Posterior vena cava (tissue), 2 donors: ENCODE data around the gene CAMK2N2. TPM values are rescaled to one million over a fixed set of nuclear protein-coding genes. Genes with fewer than 3 reads are reported as not detected.
"Not testable (repeated sequence)": the region's sequence is repeated elsewhere in the genome, so short reads cannot be mapped to it uniquely, and the experiment has no call there.

Experiments
- DNase-seq: peaks from one replicate; pipeline ENCODE4 v3.0.0-alpha.2; 2020; ENCODE audit warnings: low spot score
- intact Hi-C, 2 donors: fragments of 100-400 bp; cut with DNase I; formaldehyde crosslinking; loops; one replicate each; pipeline versions ENCODE4 v1.14.1 to v1.14.2; 2022 to 2023
- total RNA-seq, 2 donors: library from RNA; stranded (reverse); fragmentation: NEBNext Ultra II Directional; extraction: Animal tissue kit (Norgen Biotek cat#: 25700); gene quantifications; one replicate each; pipeline ENCODE4 v1.2.1, GENCODE V29; 2021
- donor health status: DM: yes; HTN: yes; CAD: no.
- donor health status: DM: yes; HTN: yes; CAD: no.

The CAMK2N2 gene
- total RNA-seq, 2 donors from 2014 or later = 0.24 TPM; not detected in 1

DNA sequence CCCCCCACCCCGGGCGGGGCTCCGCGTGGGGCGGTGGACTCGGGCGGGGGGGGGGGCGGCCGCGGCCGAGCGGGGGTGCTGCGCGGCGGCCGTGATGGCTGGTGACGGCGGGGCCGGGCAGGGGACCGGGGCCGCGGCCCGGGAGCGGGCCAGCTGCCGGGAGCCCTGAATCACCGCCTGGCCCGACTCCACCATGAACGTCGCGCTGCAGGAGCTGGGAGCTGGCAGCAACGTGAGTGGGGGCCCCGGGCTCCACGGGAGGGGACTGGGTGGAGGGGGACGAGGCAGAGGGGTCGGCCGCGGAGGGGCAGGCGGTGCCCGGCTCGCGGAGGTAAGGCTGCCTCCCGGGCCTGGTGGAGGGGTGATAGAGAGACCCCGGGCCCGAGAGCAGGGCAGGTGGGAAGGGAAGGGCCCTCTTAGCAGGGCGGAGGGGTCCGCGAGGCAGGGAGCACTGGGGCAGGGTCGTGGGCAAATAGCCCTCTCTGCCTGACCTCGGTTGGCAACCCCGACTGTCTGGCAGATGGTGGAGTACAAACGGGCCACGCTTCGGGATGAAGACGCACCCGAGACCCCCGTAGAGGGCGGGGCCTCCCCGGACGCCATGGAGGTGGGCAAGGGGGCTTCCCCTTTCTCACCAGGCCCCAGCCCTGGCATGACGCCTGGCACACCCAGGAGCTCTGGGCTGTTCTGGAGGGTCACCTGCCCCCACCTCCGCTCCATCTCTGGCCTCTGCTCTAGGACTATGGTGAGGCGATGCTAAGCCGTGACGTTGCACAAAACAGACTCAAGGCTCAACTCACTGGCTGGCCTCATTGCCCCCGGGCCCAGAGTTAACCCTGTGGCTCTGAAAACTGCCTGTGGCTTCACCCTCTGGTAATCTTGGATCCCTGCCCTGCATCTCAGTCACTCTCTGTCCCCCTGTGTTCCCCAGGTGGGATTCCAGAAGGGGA, 14.9 kb upstream of the CAMK2N2 start, which contains the start of gene ECE2:
TSS of gene ECE2 (plus strand) at position 62 of the 950 bp plus-strand sequence. CDS start at position 194, 132 bp downstream.
- intact Hi-C loops = no loop called here
- DNase-seq = no peak

DNA sequence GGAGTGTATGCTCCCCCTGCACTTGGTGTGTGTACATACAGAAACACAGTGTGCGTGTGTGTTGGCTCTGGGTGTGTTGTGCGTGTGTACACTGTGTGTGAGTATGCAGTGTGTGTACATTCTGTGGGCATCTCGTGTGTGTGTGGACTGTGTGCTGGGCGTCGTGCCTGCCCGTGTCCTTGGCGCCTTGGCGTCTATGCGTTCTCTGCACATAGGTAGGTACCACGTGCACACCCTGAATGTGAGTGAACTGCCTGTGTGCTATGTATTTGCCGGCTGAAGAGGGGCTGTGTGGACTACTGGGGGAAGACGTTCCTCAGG, 14.0 kb upstream of the CAMK2N2 start:
- intact Hi-C loops = no loop called here
- DNase-seq = peak; percentile 60

DNA sequence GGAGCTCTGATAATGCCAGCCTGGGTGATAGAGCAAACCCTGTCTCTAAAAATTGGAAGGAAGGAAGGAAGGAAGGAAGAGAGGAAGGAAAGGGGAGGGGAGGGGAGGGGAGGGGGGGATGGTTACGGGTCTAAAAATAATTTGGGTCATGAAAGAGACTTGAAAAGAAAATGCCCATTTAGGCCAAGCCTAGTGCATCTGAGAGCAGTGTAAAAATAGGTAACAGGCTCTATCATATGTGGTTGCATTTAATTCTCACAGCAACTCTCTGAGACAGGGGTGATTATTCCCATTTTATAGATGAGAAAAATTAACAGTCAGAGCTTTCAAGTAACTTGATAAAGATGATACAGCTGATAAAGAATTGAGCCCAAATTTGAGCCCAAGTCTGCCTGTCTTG, 10.9 kb upstream of the CAMK2N2 start:
- intact Hi-C loops = loop anchor here in 1 of 2 donors (5.0 kb wide), 1 partner anchor 1690 kb away; no protein-coding TSS in a partner anchor
- no peak for DNase-seq

DNA sequence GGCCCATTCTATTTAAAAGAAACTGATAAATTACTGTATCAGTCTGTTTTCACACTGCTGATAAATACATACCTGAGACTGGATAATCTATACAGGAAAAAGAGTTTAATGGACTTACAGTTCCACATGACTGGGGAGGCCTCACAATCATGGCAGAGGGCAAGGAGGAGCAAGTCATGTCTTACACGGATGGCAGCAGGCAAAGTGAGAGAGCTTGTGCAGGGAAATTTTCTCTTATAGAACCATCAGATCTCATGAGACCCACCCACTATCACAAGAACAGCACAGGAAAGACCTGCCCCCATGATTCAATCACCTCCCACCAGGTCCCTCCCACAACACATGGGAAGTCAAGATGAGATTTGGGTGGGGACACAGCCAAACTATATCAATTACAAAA, 5.9 kb upstream of the CAMK2N2 start:
- DNase-seq, intact Hi-C loops: not testable (repeated sequence)

DNA sequence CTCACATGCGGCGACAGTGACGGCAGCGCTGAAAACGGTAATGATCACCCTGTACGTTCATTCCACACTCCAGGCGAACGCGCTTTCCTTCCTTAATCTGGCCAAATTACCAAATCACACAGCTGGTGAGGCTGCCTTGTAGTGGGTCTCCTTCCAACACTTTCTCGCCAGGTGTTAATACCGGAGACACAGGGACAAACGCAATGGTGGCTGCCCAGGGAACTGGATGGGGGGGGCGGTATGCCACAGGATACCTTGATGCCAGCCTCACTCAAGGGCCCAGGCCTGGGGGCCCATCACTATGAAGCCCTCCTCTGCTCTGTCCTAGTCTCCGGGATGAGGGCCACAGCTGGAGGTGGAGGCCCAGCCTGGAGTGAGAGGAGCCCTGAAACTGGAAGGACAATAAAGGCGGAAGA, 1.4 kb upstream of the CAMK2N2 start:
- intact Hi-C loops = no loop called here

DNA sequence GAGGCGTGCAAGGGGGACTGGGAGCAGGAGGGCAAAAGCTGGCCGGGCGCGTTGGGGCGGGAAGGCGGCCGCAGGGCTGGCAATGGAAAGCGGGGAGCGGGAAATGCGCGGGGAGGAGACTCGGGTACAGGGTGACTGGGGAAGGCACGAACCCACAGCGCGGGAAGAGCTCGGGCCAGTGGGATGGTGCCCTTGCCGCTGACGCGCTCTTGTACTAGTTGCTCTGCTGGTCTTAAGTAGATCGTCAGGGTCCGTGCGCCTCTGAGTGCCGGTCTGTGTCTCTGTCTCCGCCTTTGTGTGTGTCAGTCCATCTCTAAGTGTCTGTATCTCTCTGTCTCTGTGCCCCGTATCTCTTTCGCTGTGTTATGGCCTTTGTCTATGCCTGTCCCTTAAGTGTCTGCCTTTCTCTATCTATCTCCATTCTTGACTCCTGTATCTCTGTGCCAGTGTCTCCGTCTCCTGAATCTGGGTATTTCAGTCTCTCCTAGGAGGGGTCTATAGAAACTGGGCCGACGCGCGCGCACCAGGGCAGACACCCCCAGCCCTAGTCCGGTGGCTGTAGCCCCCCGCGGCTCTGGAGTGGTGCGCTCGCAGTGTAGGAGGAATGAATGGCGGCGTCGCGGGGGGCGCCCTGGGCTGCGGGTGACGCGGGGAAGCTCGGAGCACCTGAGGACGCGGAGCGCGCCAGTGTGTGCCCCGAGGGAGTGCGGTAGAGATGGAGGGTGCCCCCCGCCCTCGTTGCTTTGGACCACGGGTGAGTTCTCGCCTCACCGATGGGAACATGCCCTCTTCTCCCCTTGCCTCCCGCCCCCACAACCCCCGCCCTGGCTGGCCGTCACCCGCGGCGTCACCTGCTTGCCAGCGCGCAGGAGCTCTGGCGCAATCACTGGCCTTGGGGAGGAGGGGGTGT, 756 bp upstream of the CAMK2N2 start:
- peak; percentile 76 for DNase-seq
- intact Hi-C loops = no loop called here

More for the DNA sequence above, 1.4 kb upstream of the CAMK2N2 start:
- DNase-seq = peak; percentile 66

DNA sequence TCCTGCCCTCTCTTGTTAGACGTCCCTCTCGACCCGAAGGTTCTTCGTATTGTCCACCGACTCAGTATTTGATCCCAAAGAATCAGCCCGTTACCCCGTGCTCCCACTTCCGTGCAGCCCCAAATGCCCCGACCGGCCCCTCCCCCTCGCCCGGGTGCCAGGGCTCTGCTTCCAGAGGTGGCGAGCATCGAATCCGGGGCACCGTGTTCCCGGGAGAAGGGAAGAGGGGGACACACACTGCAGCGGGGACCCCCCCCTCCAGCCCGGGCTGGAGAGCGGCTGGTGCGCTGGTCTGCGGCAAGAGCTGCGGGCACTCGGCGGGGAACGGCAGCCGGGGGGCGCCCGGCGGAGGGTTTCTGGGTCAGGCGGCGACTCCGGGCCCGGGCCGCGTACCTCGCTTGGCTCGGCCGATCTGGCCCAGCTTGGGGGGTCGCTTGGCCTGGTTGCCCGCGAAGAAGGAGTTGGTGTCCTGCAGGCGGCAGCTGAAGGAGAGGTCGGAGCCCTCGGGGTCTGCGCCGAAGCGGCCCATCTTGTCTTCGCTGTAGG, 556 bp downstream of the CAMK2N2 start:
- intact Hi-C loops = no loop called here
- DNase-seq = peak; percentile 79

DNA sequence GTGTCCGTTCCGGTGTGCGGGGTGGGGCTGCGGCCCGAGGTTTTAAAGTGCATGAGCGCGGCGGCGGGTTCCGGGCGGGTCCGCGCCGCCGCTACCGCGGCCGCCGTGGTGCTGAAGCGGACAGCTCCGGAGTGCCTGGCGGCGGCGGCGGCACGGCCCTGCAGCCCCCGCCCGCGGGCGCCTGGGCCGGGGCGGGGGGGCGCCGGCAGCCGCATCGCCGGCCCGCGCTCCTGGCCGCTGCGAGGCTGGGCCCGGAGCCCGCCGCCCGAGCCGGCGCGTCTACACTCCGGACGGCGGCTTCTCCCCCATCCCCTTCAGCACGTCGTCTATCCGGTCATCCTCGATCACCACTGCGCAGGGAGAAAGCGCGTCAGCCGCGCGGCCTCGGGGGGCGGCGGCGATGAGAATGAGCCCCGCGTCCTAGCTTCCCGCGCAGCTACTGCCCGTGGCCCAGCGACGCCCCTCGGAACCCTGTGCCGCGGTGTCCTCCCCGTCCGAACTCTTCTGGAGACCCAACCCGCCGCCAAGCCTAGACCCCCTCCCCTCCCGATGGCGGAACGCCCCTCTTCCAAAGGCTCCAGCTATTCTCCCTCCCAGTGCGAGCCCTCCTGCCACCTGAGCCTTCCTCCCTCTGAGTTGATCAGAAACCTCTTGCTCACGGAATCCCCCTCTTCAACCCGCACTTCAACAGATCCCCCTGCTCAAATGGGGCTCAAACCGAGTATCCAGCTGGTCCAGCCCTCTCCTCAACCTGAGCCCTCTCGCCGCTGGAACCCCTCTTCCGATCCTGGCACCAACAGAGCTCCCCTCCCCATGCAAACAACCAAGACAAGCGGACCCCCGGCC, 1.3 kb downstream of the CAMK2N2 start:
- DNase-seq = peak; percentile 83
- intact Hi-C loops = no loop called here

DNA sequence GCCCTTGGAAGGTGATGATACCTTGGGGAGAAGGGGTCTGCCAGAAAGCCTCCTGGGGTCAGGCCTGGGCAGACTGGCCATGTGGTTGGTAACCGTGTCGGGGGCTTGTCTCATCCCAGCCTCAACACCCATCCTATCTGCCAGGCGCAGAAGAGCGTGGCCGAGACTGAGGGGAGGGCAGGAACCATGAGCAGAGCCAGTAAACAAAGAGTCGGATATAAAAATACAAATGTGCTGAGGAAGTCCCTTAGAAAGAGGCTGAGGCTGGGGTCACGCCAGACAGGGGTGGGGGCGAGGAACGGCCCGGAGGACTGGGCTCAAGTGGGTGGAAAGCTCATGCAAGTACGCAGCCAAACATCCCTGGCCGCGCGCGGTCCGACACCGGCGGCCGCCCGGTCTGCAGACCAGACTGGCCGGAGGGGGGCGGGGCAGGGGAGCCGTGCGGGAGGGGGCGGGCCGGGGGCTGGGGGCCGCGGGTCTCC, 1.9 kb downstream of the CAMK2N2 start:
- peak; percentile 76 for DNase-seq
- intact Hi-C loops = no loop called here

DNA sequence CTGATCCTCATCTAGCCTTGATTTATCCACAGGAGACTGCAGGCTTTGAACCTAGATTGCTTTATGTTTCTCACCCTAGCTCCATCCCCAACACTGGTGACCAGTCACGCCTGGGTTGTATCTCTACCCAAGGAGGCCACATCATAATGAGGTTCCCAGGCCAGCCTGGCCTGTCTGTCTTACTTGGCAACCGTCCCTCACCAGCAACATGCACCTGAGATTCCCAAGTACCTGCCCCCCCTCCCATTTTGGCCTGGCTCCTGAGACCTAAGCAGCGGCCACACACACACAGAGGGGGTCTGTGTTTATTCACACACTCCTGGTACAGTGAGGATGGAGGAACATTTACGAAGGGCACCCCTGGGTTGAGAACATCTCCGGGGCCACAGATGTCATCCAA, 2.4 kb downstream of the CAMK2N2 start:
- peak; percentile 62 for DNase-seq
- intact Hi-C loops = no loop called here

DNA sequence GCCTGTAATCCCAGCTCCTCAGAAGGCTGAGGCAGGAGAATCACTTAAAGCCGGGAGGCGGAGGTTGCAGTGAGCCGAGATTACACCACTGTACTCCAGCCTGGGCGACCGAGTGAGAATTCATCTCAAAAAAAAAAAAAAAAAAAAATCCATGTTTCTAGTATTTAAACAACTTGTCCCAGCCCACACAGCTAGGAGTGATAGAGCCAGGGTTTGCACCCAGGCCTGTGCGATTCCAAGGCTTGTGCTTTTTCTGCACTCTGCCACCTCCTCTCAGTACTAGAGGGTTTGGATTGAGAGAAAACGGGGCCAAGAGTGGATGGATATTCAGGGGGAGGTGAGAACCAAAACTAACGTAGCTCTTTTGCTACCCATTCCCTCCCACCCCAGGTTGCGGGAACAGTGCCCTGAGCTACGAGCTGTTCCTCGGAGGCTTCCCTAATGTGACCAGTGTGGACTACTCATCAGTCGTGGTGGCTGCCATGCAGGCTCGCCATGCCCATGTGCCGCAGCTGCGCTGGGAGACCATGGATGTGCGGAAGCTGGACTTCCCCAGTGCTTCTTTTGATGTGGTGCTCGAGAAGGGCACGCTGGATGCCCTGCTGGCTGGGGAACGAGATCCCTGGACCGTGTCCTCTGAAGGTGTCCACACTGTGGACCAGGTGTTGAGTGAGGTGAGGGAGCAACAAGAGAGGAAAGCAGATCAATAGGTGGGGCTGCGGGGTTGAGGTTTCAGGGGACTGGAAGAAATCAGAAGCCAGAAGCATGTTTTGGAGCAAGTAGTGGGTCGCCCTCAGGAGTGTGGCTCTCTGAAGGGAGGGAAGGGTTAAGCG, 4.1 kb downstream of the CAMK2N2 start:
- peak; percentile 31 for DNase-seq
- intact Hi-C loops = no loop called here

DNA sequence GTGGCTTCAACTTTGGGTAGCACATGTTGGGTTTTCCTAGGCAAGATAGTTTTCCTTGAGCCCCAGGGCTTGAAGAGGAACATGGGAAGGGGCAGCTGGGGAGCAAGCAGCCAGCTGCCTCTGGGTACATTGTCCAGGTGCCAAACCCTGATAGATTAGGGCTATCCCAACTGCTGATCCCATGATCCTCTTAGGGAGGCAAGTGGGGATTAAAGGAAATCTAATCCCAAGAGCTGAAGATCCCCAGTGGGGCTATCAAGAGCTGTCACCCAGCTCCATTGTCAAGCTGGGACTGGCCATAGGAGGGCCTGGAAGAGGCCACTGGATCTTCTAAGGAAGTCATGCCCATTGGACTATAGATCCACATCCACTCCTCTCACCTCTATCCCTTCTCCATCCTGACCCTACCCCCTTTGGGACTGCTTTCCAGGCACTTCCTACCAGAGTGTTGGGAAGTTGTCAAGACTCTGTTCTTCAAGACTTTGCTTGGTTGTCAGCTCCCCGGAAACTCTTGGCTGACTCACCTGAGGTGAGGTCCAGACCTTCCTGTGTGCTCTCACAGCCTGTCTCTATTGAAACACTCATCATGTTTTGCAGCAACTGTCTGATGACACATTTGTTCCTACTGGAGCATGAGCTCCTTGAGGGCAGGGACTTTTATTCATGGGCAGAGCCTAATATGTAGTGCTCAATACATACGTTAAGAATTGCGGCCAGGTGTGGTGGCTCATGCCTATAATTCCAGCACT, 5.9 kb downstream of the CAMK2N2 start:
- peak; percentile 30 for DNase-seq
- intact Hi-C loops = no loop called here

DNA sequence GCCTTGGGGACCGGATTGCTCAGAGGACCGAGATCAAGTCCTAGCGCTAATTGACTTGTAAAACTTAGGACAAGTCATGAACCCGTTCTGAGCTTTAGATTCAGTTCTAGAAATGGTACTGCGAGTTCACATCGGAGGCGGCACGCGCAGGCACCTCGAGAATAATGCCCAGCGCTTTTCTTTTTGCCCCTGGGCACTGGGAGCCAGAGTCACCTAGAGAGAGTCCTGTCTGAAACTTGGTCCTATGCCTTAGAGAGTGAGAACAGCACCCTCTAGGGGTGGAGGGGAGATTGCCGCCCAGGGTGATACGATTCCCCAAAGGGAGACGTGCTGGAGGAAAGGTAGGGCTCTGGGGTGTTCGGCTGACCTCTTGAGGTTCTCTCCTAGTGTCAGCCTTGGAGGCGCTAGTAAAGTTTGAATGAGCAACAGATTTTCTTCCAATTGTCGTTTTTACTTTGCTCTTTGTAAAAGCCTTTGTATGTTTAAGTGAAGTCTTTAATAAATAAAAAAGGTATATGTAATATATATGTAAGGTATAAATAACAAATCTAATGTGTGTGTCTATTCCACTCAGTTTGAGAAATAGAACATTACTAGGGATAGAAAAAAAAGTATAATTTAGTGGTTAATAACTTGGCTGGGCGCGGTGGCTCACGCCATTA, 11.1 kb downstream of the CAMK2N2 start:
- intact Hi-C loops = no loop called here
- DNase-seq = peak; percentile 94

DNA sequence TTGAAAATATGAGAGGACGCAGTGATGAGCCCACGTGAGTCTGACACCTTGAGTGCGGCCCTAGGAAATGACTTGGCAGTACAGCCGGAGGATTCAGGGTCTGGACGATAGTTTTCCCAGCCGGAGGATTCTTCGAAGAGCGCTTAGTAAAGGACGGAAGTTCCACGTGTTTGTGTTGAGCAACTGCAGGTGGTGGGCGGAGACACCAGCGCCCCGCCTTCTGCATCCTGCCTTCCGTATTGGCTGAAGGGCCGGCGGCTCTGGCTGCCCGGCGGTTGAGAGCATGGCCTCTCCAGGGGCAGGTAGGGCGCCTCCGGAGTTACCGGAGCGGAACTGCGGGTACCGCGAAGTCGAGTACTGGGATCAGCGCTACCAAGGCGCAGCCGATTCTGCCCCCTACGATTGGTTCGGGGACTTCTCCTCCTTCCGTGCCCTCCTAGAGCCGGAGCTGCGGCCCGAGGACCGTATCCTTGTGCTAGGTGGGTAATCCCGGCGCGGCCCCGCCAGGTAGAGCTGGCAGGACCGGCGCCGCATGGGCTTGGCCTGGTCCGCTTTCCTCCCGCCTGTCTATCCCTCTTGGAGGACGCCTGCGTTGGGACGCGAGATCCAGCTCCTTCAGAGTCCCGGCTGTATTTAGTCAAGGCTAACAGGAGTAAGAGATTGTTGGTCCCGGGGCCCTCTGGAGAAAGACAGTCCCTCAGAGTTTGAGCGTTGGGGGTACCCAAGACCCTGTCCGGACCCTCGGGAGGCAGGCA, 11.8 kb downstream of the CAMK2N2 start, which contains the start of gene EEF1AKMT4:
TSS of gene EEF1AKMT4 (plus strand) at position 261 of the 755 bp plus-strand sequence. CDS start at position 284, 23 bp downstream.
- peak; percentile 98 for DNase-seq
- intact Hi-C loops = loop anchor here (10.0 kb wide), 2 partner anchors 105 to 115 kb away; partner anchors contain the start of gene EIF2B5 (in 1 of the 2)
